Progenitor cell of endocrine pancreas (in vitro differentiated cells): ENCODE data around the gene RUNX3. TPM values are rescaled to one million over a fixed set of nuclear protein-coding genes. Genes with fewer than 3 reads are reported as not detected.

Source experiments
- DNase-seq: peaks from one replicate; pipeline ENCODE4 v3.0.0; 2021; ENCODE audit warnings: low spot score; ENCODE audit not compliant: unreplicated experiment
- H3K27ac Mint-ChIP-seq: 2 replicates; pipeline ENCODE4 v1.8.0; 2021; ENCODE audit warnings: mild to moderate bottlenecking, moderate library complexity, mixed read lengths
- H3K27me3 Mint-ChIP-seq: 2 replicates; pipeline ENCODE4 v1.8.0; 2021; ENCODE audit warnings: mixed read lengths
- H3K36me3 Mint-ChIP-seq: 2 replicates; pipeline ENCODE4 v1.8.0; 2022; ENCODE audit warnings: mixed read lengths; ENCODE audit not compliant: insufficient read depth
- H3K4me1 Mint-ChIP-seq: 2 replicates; pipeline ENCODE4 v1.8.0; 2021; ENCODE audit warnings: low read depth, mixed read lengths
- H3K4me3 Mint-ChIP-seq: 2 replicates; pipeline ENCODE4 v1.8.0; 2021; ENCODE audit warnings: low read depth, mild to moderate bottlenecking, moderate library complexity, mixed read lengths
- H3K9me3 Mint-ChIP-seq: 2 replicates; pipeline ENCODE4 v1.8.0; 2021; ENCODE audit warnings: low read depth, mixed read lengths
- total RNA-seq: library from RNA; stranded (reverse); gene quantifications from 2 replicates; pipeline ENCODE4 v1.2.1, GENCODE V29; 2021
- TF ChIP-seq, protein P1 (sequence below): fragments of 200-600 bp; sonication (generic); IDR thresholded peaks from one replicate; pipeline ENCODE4 v1.5.0; 2021; ENCODE audit warnings: antibody characterized with exemption, mild to moderate bottlenecking; ENCODE audit not compliant: unreplicated experiment

Gene RUNX3
- total RNA-seq, 1 donor from 2014 or later, result not detected

DNA sequence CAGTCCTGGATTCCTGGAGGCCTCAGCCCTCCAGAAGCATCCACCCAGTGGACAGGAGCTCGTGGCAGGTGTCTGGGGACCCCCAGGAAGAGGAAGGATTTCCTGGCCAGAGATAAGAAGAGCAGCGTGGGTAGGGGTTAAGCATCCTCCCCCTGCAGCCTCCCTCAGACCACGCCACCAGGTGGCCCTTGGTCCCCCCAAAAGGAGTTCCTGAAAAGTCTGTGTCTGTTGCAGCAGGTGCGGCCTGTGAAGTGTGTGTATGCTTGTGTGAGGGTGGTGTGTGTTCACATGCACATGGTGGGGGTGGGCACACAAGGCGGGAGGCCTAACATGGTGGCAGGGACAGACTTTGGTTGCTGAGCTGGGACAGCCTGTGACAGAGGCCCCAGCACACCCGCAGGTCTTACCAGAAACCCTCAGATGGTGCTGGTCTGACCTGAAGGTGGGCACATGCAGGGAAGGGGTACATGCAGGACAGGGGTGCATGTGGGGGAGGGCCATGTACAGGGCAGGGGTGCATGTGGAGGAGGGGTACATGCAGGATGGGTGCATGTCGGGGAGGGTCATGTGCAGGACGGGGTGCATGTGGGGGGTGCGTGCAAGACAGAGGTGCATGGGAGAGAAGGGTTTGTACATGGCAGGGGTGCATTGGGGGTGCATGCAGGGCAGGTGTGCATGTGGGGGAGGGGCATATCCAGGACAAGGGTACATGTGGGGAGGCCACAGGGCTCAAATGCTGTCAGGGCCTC lies 18.2 kb upstream of the RUNX3 start:
- Mint-ChIP-seq H3K36me3 (no peaks in the 10 kb centered on the region), H3K9me3 (no peaks in the 10 kb centered on the region), H3K4me1 (no peaks in the 10 kb centered on the region), H3K27ac (no peak overlapping the region), H3K4me3 (no peak overlapping the region), H3K27me3 (peaks cover 9% of the 10 kb centered on the region)
- no peak for DNase-seq
- TF ChIP-seq, protein P1, sequence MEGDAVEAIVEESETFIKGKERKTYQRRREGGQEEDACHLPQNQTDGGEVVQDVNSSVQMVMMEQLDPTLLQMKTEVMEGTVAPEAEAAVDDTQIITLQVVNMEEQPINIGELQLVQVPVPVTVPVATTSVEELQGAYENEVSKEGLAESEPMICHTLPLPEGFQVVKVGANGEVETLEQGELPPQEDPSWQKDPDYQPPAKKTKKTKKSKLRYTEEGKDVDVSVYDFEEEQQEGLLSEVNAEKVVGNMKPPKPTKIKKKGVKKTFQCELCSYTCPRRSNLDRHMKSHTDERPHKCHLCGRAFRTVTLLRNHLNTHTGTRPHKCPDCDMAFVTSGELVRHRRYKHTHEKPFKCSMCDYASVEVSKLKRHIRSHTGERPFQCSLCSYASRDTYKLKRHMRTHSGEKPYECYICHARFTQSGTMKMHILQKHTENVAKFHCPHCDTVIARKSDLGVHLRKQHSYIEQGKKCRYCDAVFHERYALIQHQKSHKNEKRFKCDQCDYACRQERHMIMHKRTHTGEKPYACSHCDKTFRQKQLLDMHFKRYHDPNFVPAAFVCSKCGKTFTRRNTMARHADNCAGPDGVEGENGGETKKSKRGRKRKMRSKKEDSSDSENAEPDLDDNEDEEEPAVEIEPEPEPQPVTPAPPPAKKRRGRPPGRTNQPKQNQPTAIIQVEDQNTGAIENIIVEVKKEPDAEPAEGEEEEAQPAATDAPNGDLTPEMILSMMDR, result no peak

DNA sequence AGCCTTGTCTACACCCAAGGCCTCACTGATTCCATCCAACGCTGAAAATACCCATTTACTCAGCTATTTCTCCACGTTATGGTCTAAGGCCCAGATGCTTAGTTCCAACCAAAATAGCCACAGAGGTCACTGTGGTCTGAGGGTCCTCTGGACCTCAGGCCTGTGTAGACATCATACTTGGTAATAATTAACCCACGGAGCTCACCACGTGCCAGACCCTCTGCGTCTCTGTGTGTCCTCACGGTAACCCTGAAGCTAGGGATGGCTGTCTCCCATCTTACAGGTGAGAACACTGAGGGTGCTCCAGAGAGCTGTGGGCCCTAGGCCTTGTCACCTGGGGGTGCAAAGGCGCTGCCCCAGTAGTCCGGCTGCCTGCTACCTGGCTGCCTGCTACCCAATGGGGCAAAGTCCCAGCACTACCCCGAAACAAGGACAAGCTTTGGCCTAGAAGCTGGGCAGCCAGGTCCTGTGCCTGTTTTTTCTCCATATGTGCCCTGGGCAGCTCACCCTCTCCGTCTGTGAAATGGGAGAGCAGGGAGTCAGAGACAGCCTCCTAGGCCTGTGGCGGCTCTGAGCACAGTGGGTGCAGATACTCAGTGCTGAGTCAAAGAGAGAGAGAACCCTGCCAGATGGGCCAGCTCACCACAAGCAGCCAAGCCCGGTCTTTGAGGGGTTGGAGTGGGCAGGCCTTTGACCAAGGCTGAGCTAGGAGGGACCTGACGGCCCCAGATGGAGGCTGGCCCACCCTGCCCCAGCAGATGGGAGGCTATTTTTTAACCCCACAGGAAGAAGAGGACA lies 17.0 kb upstream of the RUNX3 start:
- no peak for DNase-seq
- no peak overlapping the region for H3K27ac Mint-ChIP-seq
- H3K4me3 Mint-ChIP-seq, result no peak overlapping the region
- H3K9me3 Mint-ChIP-seq, result no peaks in the 10 kb centered on the region
- H3K4me1 Mint-ChIP-seq, result no peaks in the 10 kb centered on the region
- H3K36me3 Mint-ChIP-seq, result no peaks in the 10 kb centered on the region
- TF ChIP-seq, protein P1, result no peak
- peaks cover 13% of the 10 kb centered on the region for H3K27me3 Mint-ChIP-seq

DNA sequence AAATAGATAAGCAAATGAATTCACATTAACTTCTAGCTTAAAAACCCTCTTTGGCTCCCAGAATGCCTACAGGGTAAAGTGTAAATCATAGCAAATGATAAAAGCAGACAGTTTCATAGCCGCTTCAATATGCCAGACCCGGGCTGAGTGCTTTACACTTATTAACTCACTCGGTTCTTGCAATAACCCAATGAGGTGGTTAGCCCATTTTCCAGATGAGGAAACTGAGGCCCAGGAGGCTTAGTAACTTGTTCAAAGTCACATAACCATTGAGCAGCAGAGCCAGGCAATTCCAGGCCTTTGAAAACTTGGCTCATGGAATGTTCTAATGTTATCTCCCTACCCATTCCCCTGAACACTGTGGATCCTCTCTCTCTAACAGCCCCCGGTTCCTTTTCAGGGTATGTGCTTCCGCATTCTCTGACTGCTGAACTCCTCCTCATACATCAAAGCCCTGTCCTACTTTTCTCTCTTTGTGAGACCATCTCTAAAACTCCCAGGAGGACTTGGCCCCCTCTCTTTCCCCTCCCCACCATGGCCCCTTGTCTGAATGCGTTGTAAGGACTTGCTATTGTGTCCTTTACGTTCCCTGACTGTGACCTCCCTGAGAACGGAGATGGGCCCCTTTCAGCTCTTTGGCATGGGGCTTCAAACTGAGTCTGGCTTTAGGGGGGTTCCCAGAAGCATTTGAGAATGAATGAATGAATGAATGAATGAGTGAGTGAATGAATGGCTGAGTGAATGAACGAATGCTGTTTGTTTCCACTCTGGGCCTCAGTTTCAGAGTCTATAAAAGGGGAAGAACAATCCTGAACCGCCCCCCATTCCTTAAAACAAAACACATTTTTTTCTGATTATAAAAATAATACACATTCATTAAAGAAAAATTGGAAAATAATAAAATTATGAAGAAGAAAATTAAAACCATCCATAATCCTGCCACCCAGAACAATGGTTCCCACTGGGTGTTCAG lies 15.6 kb upstream of the RUNX3 start:
- peaks cover 16% of the 10 kb centered on the region for H3K27me3 Mint-ChIP-seq
- TF ChIP-seq, protein P1, result no peak
- DNase-seq, result no peak
- H3K9me3 Mint-ChIP-seq, result no peaks in the 10 kb centered on the region
- H3K4me3 Mint-ChIP-seq, result no peak overlapping the region
- H3K27ac Mint-ChIP-seq, result no peak overlapping the region
- H3K4me1 Mint-ChIP-seq, result no peaks in the 10 kb centered on the region
- H3K36me3 Mint-ChIP-seq, result no peaks in the 10 kb centered on the region

DNA sequence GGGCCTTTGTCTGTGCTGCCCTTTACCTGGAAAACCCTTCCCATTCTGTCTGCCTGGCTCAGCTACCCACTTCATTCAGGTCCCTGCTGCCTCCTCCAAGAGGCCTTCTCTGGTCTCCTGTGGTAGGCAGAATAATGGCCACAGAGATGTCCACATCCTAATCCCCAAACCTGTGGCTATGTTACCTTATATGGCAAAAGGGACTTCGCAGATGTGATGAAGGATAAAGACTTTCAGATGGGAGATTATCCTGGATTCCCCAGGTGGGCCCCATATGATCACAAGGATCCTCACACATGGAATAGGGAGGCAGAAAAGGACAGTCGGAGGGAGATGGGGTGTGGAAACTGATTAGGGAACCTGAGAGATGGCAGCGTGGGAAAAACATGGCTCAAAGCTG lies 14.2 kb upstream of the RUNX3 start:
- peaks cover 19% of the 10 kb centered on the region for H3K27me3 Mint-ChIP-seq
- TF ChIP-seq, protein P1, result no peak
- H3K27ac Mint-ChIP-seq, result no peak overlapping the region
- DNase-seq, result no peak
- no peaks in the 10 kb centered on the region for H3K36me3 Mint-ChIP-seq
- no peak overlapping the region for H3K4me3 Mint-ChIP-seq
- no peaks in the 10 kb centered on the region for H3K9me3 Mint-ChIP-seq
- H3K4me1 Mint-ChIP-seq, result no peaks in the 10 kb centered on the region

DNA sequence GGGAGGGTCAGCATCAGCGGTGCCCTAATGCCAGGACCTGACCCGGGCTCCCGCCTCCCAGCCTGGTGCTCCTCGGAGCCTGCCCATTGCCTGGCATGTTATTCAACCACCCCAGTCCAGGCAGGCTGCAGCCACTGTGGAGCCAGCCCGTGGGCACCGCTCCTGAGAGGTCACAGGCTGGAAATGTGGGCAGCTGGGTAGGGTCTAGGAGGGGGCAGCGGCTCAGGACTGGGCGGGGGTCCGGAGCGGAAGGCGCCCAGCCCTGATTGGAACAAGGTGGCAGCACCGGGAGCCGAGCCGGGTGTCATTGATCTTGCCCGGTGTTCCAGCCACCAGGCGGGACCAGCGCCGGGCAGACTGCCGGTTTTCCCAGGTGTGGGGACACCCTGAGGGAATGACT lies 12.7 kb upstream of the RUNX3 start:
- H3K9me3 Mint-ChIP-seq, result no peaks in the 10 kb centered on the region
- no peaks in the 10 kb centered on the region for H3K36me3 Mint-ChIP-seq
- no peaks in the 10 kb centered on the region for H3K4me1 Mint-ChIP-seq
- peaks cover 22% of the 10 kb centered on the region for H3K27me3 Mint-ChIP-seq
- TF ChIP-seq, protein P1, result no peak
- H3K4me3 Mint-ChIP-seq, result no peak overlapping the region
- H3K27ac Mint-ChIP-seq, result no peak overlapping the region
- DNase-seq, result no peak
